Measurements from ENCODE around the gene C2CD4C. TPM values are rescaled to one million over a fixed set of nuclear protein-coding genes. Genes with fewer than 3 reads are reported as not detected.
"Not testable (repeated sequence)": the region's sequence is repeated elsewhere in the genome, so short reads cannot be mapped to it uniquely, and the experiment has no call there.

C2CD4C gene
- total RNA-seq (2014; rRNA removed; shearing (Covaris generic)): 9.2 and 13.9 TPM in 2 replicates

- Histone ChIP-seq H3K4me3 (ENCODE audit: insufficient read depth, low read depth, low read length) (peak within 1 kb of the TSS; percentile 54), H3K36me3 (replicated peaks; ENCODE audit: control insufficient read depth, insufficient read depth, low read length) (no peaks in the 10 kb centered on the region), H3K27me3 (ENCODE audit: control insufficient read depth, insufficient read depth, low read length) (peaks cover 10% of the 10 kb centered on the region)
- DNase-seq: peak; percentile 93
These were observed at the start of gene C2CD4C for GRCh38 chr19:408902-409515. C2CD4C (minus strand) TSS chr19:409147; CDS start chr19:408361, 786 bp downstream.

GRCh38 chr19:458091-459042, 49.4 kb upstream of the C2CD4C start:
- H3K27me3 ChIP-seq (ENCODE audit: control insufficient read depth, insufficient read depth, low read length): peaks cover 19% of the 10 kb centered on the region
- no peaks in the 10 kb centered on the region for H3K36me3 ChIP-seq (replicated peaks; ENCODE audit: control insufficient read depth, insufficient read depth, low read length)
- no peak for DNase-seq
- no peak overlapping the region for H3K4me3 ChIP-seq (ENCODE audit: insufficient read depth, low read depth, low read length)

- peaks cover 19% of the 10 kb centered on the region for H3K27me3 ChIP-seq (ENCODE audit: control insufficient read depth, insufficient read depth, low read length)
- H3K36me3 ChIP-seq (replicated peaks; ENCODE audit: control insufficient read depth, insufficient read depth, low read length): no peaks in the 10 kb centered on the region
- no peak overlapping the region for H3K4me3 ChIP-seq (ENCODE audit: insufficient read depth, low read depth, low read length)
- peak; percentile 57 for DNase-seq
These were observed 48.7 kb upstream of the C2CD4C start for GRCh38 chr19:457636-458035.

GRCh38 chr19:456547-457110, 47.7 kb upstream of the C2CD4C start:
- no peaks in the 10 kb centered on the region for H3K36me3 ChIP-seq (replicated peaks; ENCODE audit: control insufficient read depth, insufficient read depth, low read length)
- H3K27me3 ChIP-seq (ENCODE audit: control insufficient read depth, insufficient read depth, low read length): peaks cover 12% of the 10 kb centered on the region
- H3K4me3 ChIP-seq (ENCODE audit: insufficient read depth, low read depth, low read length): no peak overlapping the region
- DNase-seq: peak; percentile 49

- peak; percentile 60 for DNase-seq
- Histone ChIP-seq H3K36me3 (replicated peaks; ENCODE audit: control insufficient read depth, insufficient read depth, low read length) (no peaks in the 10 kb centered on the region), H3K4me3 (ENCODE audit: insufficient read depth, low read depth, low read length) (no peak overlapping the region)
These were observed 47.1 kb upstream of the C2CD4C start for GRCh38 chr19:455851-456546.

GRCh38 chr19:455031-455705, 46.2 kb upstream of the C2CD4C start:
- peak; percentile 55 for DNase-seq
- Histone ChIP-seq H3K4me3 (ENCODE audit: insufficient read depth, low read depth, low read length) (no peak overlapping the region), H3K36me3 (replicated peaks; ENCODE audit: control insufficient read depth, insufficient read depth, low read length) (no peaks in the 10 kb centered on the region), H3K27me3 (ENCODE audit: control insufficient read depth, insufficient read depth, low read length) (peaks cover 5% of the 10 kb centered on the region)

More at GRCh38 chr19:455851-456546, 47.1 kb upstream of the C2CD4C start:
- H3K27me3 ChIP-seq (ENCODE audit: control insufficient read depth, insufficient read depth, low read length): peaks cover 7% of the 10 kb centered on the region

- no peaks in the 10 kb centered on the region for H3K36me3 ChIP-seq (replicated peaks; ENCODE audit: control insufficient read depth, insufficient read depth, low read length)
- peak; percentile 53 for DNase-seq
- no peak overlapping the region for H3K4me3 ChIP-seq (ENCODE audit: insufficient read depth, low read depth, low read length)
- no peaks in the 10 kb centered on the region for H3K27me3 ChIP-seq (ENCODE audit: control insufficient read depth, insufficient read depth, low read length)
These were observed 44.7 kb upstream of the C2CD4C start for GRCh38 chr19:453606-454005.

GRCh38 chr19:452829-453228, 43.9 kb upstream of the C2CD4C start:
- no peaks in the 10 kb centered on the region for H3K27me3 ChIP-seq (ENCODE audit: control insufficient read depth, insufficient read depth, low read length)

GRCh38 chr19:450912-451481, 42.0 kb upstream of the C2CD4C start:
- H3K27me3 ChIP-seq (ENCODE audit: control insufficient read depth, insufficient read depth, low read length); DNase-seq; H3K4me3 ChIP-seq (ENCODE audit: insufficient read depth, low read depth, low read length); H3K36me3 ChIP-seq (replicated peaks; ENCODE audit: control insufficient read depth, insufficient read depth, low read length): not testable (repeated sequence)

More at GRCh38 chr19:452829-453228, 43.9 kb upstream of the C2CD4C start:
- no peaks in the 10 kb centered on the region for H3K36me3 ChIP-seq (replicated peaks; ENCODE audit: control insufficient read depth, insufficient read depth, low read length)
- peak; percentile 37 for DNase-seq
- H3K4me3 ChIP-seq (ENCODE audit: insufficient read depth, low read depth, low read length): no peak overlapping the region

GRCh38 chr19:449916-450315, 41.0 kb upstream of the C2CD4C start:
- Histone ChIP-seq H3K27me3 (ENCODE audit: control insufficient read depth, insufficient read depth, low read length) (no peaks in the 10 kb centered on the region), H3K4me3 (ENCODE audit: insufficient read depth, low read depth, low read length) (no peak overlapping the region), H3K36me3 (replicated peaks; ENCODE audit: control insufficient read depth, insufficient read depth, low read length) (no peaks in the 10 kb centered on the region)
- DNase-seq: peak; percentile 48

GRCh38 chr19:447816-448560, 39.0 kb upstream of the C2CD4C start:
- no peaks in the 10 kb centered on the region for H3K36me3 ChIP-seq (replicated peaks; ENCODE audit: control insufficient read depth, insufficient read depth, low read length)
- H3K27me3 ChIP-seq (ENCODE audit: control insufficient read depth, insufficient read depth, low read length): no peaks in the 10 kb centered on the region
- H3K4me3 ChIP-seq (ENCODE audit: insufficient read depth, low read depth, low read length): no peak overlapping the region
- DNase-seq: peak; percentile 60

GRCh38 chr19:447064-447426, 38.1 kb upstream of the C2CD4C start:
- DNase-seq: peak; percentile 55
- Histone ChIP-seq H3K36me3 (replicated peaks; ENCODE audit: control insufficient read depth, insufficient read depth, low read length) (no peaks in the 10 kb centered on the region), H3K27me3 (ENCODE audit: control insufficient read depth, insufficient read depth, low read length) (no peaks in the 10 kb centered on the region), H3K4me3 (ENCODE audit: insufficient read depth, low read depth, low read length) (no peak overlapping the region)

GRCh38 chr19:444677-445210, 35.8 kb upstream of the C2CD4C start:
- Histone ChIP-seq H3K36me3 (replicated peaks; ENCODE audit: control insufficient read depth, insufficient read depth, low read length) (no peaks in the 10 kb centered on the region), H3K27me3 (ENCODE audit: control insufficient read depth, insufficient read depth, low read length) (no peaks in the 10 kb centered on the region), H3K4me3 (ENCODE audit: insufficient read depth, low read depth, low read length) (no peak overlapping the region)
- peak; percentile 42 for DNase-seq

All from H7 (cell line).